Tibial nerve (tissue), 4 donors: ENCODE measurements around the gene TNRC18.

Source experiments
- CTCF ChIP-seq, 5 experiments: fragments of 200-600 bp in 3 of 5; fragments of 450-650 bp in 2 of 5; sonication (generic) in 3 of 5; IDR thresholded peaks; one replicate each; pipeline ENCODE4 v1.5.1; 2016 to 2019; ENCODE audit warnings: antibody characterized with exemption in 5 of 5, mild to moderate bottlenecking in 3 of 5, moderate library complexity in 2 of 5
- EP300 ChIP-seq, 2 donors: sonication (generic); formaldehyde crosslinking; IDR thresholded peaks; one replicate each; pipeline ENCODE4 v1.6.1; 2017; ENCODE audit warnings: antibody characterized with exemption in 2 of 2, mild to moderate bottlenecking in 1 of 2
- POLR2A ChIP-seq, 2 donors: fragments of 450-650 bp; IDR thresholded peaks; one replicate each; pipeline ENCODE4 v1.6.1; 2017; ENCODE audit warnings: antibody characterized with exemption in 2 of 2, mild to moderate bottlenecking in 2 of 2, moderate library complexity in 2 of 2

GRCh38 chr7:5286933-5287332 lies 136.7 kb downstream of the TNRC18 start:
- TF ChIP-seq CTCF (IDR thresholded peaks at IDR 0.05) (no peak), EP300 (IDR thresholded peaks at IDR 0.05) (no peak), POLR2A (IDR thresholded peaks at IDR 0.05) (no peak)
